HG02759 (cell line): ENCODE results near the gene VPS54.

ENCODE experiments used
- ATAC-seq: cut with Tn5 transposase; IDR thresholded peaks from one replicate; pipeline ENCODE4 v1.9.1; 2021; ENCODE audit warnings: mild to moderate bottlenecking, moderate library complexity; ENCODE audit not compliant: unreplicated experiment

Gene VPS54

GRCh38 chr2:64019083-64019974 is at the start of gene VPS54:
VPS54 (minus strand) TSS chr2:64019428; CDS start chr2:63983999, 35,429 bp downstream.
- ATAC-seq, result peak; percentile 79

- no peak for ATAC-seq
Observed at GRCh38 chr2:64067326-64067725, 48.1 kb upstream of the VPS54 start.

GRCh38 chr2:64065516-64065915 is 46.3 kb upstream of the VPS54 start:
- ATAC-seq, result no peak

GRCh38 chr2:64063924-64064331 is 44.7 kb upstream of the VPS54 start:
- no peak for ATAC-seq

GRCh38 chr2:64063454-64063853 is 44.2 kb upstream of the VPS54 start:
- no peak for ATAC-seq

GRCh38 chr2:64062840-64063239 is 43.6 kb upstream of the VPS54 start:
- ATAC-seq, result peak; percentile 65

- ATAC-seq, result no peak
Observed at GRCh38 chr2:64059270-64059669, 40.0 kb upstream of the VPS54 start.

GRCh38 chr2:64056021-64056420 is 36.8 kb upstream of the VPS54 start:
- no peak for ATAC-seq

GRCh38 chr2:64054161-64054915 is 35.1 kb upstream of the VPS54 start:
- ATAC-seq, result no peak

GRCh38 chr2:64052463-64053241 is 33.4 kb upstream of the VPS54 start:
- no peak for ATAC-seq

GRCh38 chr2:64049633-64050220 is 30.5 kb upstream of the VPS54 start:
- peak; percentile 88 for ATAC-seq

GRCh38 chr2:64045938-64046337 is 26.7 kb upstream of the VPS54 start:
- no peak for ATAC-seq

GRCh38 chr2:64040161-64040560 is 20.9 kb upstream of the VPS54 start:
- no peak for ATAC-seq

GRCh38 chr2:64036034-64036705 is 16.9 kb upstream of the VPS54 start:
- peak; percentile 95 for ATAC-seq

GRCh38 chr2:64035072-64035942 is 16.1 kb upstream of the VPS54 start:
- ATAC-seq, result no peak

- no peak for ATAC-seq
Observed at GRCh38 chr2:64029116-64029665, 10.0 kb upstream of the VPS54 start.

- no peak for ATAC-seq
Observed at GRCh38 chr2:64025741-64026140, 6.5 kb upstream of the VPS54 start.

- no peak for ATAC-seq
Observed at GRCh38 chr2:64024259-64024949, 5.2 kb upstream of the VPS54 start.
